HepG2 (cell line): ENCODE data around the gene SOCS1. TPM values are rescaled to one million over a fixed set of nuclear protein-coding genes. Genes with fewer than 3 reads are reported as not detected.

Experiments
- E2F2 ChIP-seq: sonication (generic); formaldehyde crosslinking; IDR thresholded peaks from 2 replicates; pipeline ENCODE4 v1.4.0; 2020; ENCODE audit warnings: missing genetic modification reagents, borderline replicate concordance
- ETV5 ChIP-seq: IDR thresholded peaks from 2 replicates; pipeline ENCODE4 v1.6.1; 2018; ENCODE audit warnings: missing biosample characterization, missing genetic modification reagents, inconsistent platforms, borderline replicate concordance
- FOXA1 ChIP-seq, 2 experiments: fragments of 450-650 bp in 1 of 2; sonication (generic) in 1 of 2; formaldehyde crosslinking in 1 of 2; IDR thresholded peaks; 2 replicates each; pipeline versions ENCODE4 v1.4.0 to v1.6.1; 2016 to 2020; ENCODE audit warnings: missing genetic modification reagents in 1 of 2
- GATA4 ChIP-seq: sonication (generic); IDR thresholded peaks from 2 replicates; pipeline ENCODE4 v1.6.1; 2016; ENCODE audit warnings: antibody characterized with exemption, low read depth, borderline replicate concordance
- HIVEP1 ChIP-seq: sonication (generic); formaldehyde crosslinking; IDR thresholded peaks from 2 replicates; pipeline ENCODE4 v1.4.0; 2020; ENCODE audit warnings: mild to moderate bottlenecking, missing genetic modification reagents
- KMT2A ChIP-seq: sonication (generic); formaldehyde crosslinking; IDR thresholded peaks from 2 replicates; pipeline ENCODE4 v1.4.0; 2020; ENCODE audit warnings: missing genetic modification reagents
- PTBP1 ChIP-seq: fragments of 200-400 bp; formaldehyde crosslinking; IDR thresholded peaks from 2 replicates; pipeline ENCODE4 v1.6.1; 2018; ENCODE audit warnings: low read length, low read depth; ENCODE audit not compliant: poor library complexity, severe bottlenecking
- RBFOX2 ChIP-seq: fragments of 200-400 bp; formaldehyde crosslinking; IDR thresholded peaks from 2 replicates; pipeline ENCODE4 v1.6.1; 2017; ENCODE audit warnings: low read depth, mild to moderate bottlenecking, low read length
- RBM39 ChIP-seq: fragments of 200-400 bp; formaldehyde crosslinking; IDR thresholded peaks from one replicate; pipeline ENCODE4 v1.6.1; 2018; ENCODE audit warnings: antibody characterized with exemption, mild to moderate bottlenecking, low read depth, low read length; ENCODE audit not compliant: poor library complexity, severe bottlenecking
- ZFP36L2 ChIP-seq: sonication (generic); formaldehyde crosslinking; IDR thresholded peaks from 2 replicates; pipeline ENCODE4 v1.4.0; 2020; ENCODE audit warnings: missing genetic modification reagents
- ZFY ChIP-seq: sonication (generic); formaldehyde crosslinking; IDR thresholded peaks from 2 replicates; pipeline ENCODE4 v1.4.0; 2020; ENCODE audit warnings: missing genetic modification reagents
- ZNF234 ChIP-seq: sonication (generic); formaldehyde crosslinking; conservative IDR thresholded peaks from 2 replicates; pipeline ENCODE4 v1.5.1; 2020; ENCODE audit warnings: mild to moderate bottlenecking, missing genetic modification reagents
- ZNF326 ChIP-seq: sonication (generic); formaldehyde crosslinking; IDR thresholded peaks from 2 replicates; pipeline ENCODE4 v1.4.0; 2020; ENCODE audit warnings: missing genetic modification reagents, borderline replicate concordance
- ZNF577 ChIP-seq: sonication (generic); formaldehyde crosslinking; IDR thresholded peaks from 2 replicates; pipeline ENCODE4 v1.4.0; 2020; ENCODE audit warnings: mild to moderate bottlenecking, low read depth, missing genetic modification reagents, borderline replicate concordance
- ZNF839 ChIP-seq: sonication (generic); formaldehyde crosslinking; IDR thresholded peaks from 2 replicates; pipeline ENCODE4 v1.4.0; 2020; ENCODE audit warnings: missing genetic modification reagents, mild to moderate bottlenecking, borderline replicate concordance
- ZSCAN31 ChIP-seq: sonication (generic); formaldehyde crosslinking; IDR thresholded peaks from 2 replicates; pipeline ENCODE4 v1.5.0; 2020; ENCODE audit warnings: low read depth, mild to moderate bottlenecking, missing genetic modification reagents
- polyA plus RNA-seq, 8 experiments: library from polyadenylated mRNA; depleted of rRNA in 3 of 8; stranded (reverse) in 7 of 8; unstranded in 1 of 8; fragments of >200 nt; fragmentation: Illumina TruSeq in 4 of 8; extraction: Trizol in 4 of 8; gene quantifications; 2 replicates each; pipeline versions ENCODE4 v1.2.1 to v1.2.3, GENCODE V29; 2011 to 2016; ENCODE audit warnings: low read depth in 4 of 8, missing spikeins in 1 of 8, mixed read lengths in 1 of 8; ENCODE audit not compliant: insufficient read depth in 1 of 8
- total RNA-seq, 5 experiments: library from RNA; depleted of rRNA; stranded (reverse); fragments of >200 nt; fragmentation: Illumina TruSeq; extraction: Trizol; gene quantifications; 2 replicates each; pipeline ENCODE4 v1.2.3, GENCODE V29; 2016; ENCODE audit warnings: low read depth in 1 of 5
- TF ChIP-seq, protein P1 (sequence below): sonication (generic); formaldehyde crosslinking; IDR thresholded peaks from 2 replicates; pipeline ENCODE4 v1.4.0; 2020; ENCODE audit warnings: mild to moderate bottlenecking, missing genetic modification reagents
- TF ChIP-seq, protein P2 (sequence below), 2 experiments: IDR thresholded peaks; 2 replicates each; pipeline ENCODE4 v1.6.1; 2011 to 2012; ENCODE audit warnings: low read length in 2 of 2, borderline replicate concordance in 1 of 2, low read depth in 1 of 2, mild to moderate bottlenecking in 1 of 2, moderate library complexity in 1 of 2

Gene SOCS1
- total and polyA plus RNA-seq, 2 of the 13 experiments (the other 11 are each of a cell fraction or from before 2014, with no cell fraction given), result 5.3 to 6.3 TPM

DNA sequence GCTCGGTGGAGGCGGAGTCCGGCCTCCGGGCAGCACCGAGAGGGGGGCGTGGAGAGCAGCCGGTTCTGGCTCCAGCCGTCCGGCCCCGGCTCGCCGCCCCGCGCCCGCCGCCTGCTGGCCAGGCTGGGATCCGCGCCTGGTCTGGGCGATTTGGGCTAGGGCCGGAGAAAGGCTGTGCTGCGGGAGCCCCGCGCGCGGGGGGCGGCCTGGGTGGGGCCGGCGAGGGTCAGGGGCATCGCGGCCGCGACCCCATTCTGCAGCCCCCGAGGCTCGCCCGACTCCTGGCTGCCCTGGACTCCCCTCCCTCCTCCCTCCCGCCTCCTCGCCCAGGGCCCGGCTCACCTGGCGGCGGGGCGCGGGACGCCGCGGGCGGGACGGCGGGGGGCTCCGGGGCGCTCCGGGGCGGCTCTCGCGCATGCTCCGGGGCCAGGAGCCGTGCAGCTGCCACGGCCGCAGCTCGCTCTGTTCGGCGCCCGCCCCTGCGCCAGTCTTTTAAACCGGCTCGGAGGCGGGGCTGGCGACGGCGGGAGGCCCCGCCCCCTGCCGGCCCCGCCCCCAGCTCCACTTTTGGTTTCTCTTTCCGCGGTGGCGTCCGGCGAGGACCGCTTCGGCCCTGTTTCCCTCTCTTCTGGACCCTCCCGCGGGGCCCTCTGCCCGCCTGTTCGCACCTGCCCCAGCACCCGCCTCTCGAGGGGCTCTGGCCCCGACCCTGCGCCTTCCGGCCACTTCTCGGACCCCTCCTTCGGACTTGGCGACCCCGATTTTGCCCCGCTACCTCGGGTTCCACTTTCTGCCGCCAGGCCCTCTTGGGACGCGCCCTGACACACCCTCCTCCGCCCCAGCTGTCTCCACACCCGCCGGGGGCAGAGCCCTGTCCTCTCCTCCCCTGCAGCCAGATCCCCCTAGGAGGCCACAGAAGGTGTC, at the start of gene SOCS1 (continued):
- TF ChIP-seq, protein P1, sequence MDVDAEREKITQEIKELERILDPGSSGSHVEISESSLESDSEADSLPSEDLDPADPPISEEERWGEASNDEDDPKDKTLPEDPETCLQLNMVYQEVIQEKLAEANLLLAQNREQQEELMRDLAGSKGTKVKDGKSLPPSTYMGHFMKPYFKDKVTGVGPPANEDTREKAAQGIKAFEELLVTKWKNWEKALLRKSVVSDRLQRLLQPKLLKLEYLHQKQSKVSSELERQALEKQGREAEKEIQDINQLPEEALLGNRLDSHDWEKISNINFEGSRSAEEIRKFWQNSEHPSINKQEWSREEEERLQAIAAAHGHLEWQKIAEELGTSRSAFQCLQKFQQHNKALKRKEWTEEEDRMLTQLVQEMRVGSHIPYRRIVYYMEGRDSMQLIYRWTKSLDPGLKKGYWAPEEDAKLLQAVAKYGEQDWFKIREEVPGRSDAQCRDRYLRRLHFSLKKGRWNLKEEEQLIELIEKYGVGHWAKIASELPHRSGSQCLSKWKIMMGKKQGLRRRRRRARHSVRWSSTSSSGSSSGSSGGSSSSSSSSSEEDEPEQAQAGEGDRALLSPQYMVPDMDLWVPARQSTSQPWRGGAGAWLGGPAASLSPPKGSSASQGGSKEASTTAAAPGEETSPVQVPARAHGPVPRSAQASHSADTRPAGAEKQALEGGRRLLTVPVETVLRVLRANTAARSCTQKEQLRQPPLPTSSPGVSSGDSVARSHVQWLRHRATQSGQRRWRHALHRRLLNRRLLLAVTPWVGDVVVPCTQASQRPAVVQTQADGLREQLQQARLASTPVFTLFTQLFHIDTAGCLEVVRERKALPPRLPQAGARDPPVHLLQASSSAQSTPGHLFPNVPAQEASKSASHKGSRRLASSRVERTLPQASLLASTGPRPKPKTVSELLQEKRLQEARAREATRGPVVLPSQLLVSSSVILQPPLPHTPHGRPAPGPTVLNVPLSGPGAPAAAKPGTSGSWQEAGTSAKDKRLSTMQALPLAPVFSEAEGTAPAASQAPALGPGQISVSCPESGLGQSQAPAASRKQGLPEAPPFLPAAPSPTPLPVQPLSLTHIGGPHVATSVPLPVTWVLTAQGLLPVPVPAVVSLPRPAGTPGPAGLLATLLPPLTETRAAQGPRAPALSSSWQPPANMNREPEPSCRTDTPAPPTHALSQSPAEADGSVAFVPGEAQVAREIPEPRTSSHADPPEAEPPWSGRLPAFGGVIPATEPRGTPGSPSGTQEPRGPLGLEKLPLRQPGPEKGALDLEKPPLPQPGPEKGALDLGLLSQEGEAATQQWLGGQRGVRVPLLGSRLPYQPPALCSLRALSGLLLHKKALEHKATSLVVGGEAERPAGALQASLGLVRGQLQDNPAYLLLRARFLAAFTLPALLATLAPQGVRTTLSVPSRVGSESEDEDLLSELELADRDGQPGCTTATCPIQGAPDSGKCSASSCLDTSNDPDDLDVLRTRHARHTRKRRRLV (CRISPR knock-in tag), result peak; percentile 54; the same call in 1 of the 2 replicates
- TF ChIP-seq ZNF326 (CRISPR knock-in tag), result no peak
- no peak for TF ChIP-seq ZFP36L2 (CRISPR knock-in tag)
- peak; percentile 84; the same call in 1 of the 2 replicates for TF ChIP-seq GATA4
- TF ChIP-seq E2F2 (CRISPR knock-in tag), result peak; percentile 87; the same call in 1 of the 2 replicates
- peak; percentile 60; the same call in 1 of the 2 replicates for TF ChIP-seq ZNF234 (CRISPR knock-in tag)
- TF ChIP-seq ZNF839 (CRISPR knock-in tag), result no peak
- TF ChIP-seq, protein P2, sequence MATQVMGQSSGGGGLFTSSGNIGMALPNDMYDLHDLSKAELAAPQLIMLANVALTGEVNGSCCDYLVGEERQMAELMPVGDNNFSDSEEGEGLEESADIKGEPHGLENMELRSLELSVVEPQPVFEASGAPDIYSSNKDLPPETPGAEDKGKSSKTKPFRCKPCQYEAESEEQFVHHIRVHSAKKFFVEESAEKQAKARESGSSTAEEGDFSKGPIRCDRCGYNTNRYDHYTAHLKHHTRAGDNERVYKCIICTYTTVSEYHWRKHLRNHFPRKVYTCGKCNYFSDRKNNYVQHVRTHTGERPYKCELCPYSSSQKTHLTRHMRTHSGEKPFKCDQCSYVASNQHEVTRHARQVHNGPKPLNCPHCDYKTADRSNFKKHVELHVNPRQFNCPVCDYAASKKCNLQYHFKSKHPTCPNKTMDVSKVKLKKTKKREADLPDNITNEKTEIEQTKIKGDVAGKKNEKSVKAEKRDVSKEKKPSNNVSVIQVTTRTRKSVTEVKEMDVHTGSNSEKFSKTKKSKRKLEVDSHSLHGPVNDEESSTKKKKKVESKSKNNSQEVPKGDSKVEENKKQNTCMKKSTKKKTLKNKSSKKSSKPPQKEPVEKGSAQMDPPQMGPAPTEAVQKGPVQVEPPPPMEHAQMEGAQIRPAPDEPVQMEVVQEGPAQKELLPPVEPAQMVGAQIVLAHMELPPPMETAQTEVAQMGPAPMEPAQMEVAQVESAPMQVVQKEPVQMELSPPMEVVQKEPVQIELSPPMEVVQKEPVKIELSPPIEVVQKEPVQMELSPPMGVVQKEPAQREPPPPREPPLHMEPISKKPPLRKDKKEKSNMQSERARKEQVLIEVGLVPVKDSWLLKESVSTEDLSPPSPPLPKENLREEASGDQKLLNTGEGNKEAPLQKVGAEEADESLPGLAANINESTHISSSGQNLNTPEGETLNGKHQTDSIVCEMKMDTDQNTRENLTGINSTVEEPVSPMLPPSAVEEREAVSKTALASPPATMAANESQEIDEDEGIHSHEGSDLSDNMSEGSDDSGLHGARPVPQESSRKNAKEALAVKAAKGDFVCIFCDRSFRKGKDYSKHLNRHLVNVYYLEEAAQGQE (IDR thresholded peaks at IDR 0.05; ENCODE audit: borderline replicate concordance in 1 of 2, low read depth in 1 of 2, low read length in 2 of 2), result peak in 1 of 2 experiments; percentile 71; a peak in 1 of 4 replicates
- TF ChIP-seq ZFY (CRISPR knock-in tag), result peak; percentile 94
- peak; percentile 98 for TF ChIP-seq PTBP1
- TF ChIP-seq HIVEP1 (CRISPR knock-in tag), result peak; percentile 57; the same call in 1 of the 2 replicates
- TF ChIP-seq ETV5 (CRISPR knock-in tag), result peak; percentile 38; the same call in 1 of the 2 replicates
- peak; percentile 88 for TF ChIP-seq ZSCAN31 (CRISPR knock-in tag)
- no peak for TF ChIP-seq FOXA1 (IDR thresholded peaks at IDR 0.05)
- 0 out of 2 replicates have a peak, but pooled peaks have one; percentile 4 for TF ChIP-seq FOXA1 (CRISPR knock-in tag; IDR thresholded peaks at IDR 0.05)
- TF ChIP-seq KMT2A (CRISPR knock-in tag), result peak; percentile 88
- TF ChIP-seq RBFOX2, result peak; percentile 87
- no peak for TF ChIP-seq RBM39
- TF ChIP-seq ZNF577 (CRISPR knock-in tag), result no peak
